Activated CD8-positive, alpha-beta memory T cell treated with anti-CD3 and anti-CD28 coated beads, Interleukin-2, amount 50 U/mL, for 24 hours (primary cell): ENCODE measurements around the gene ACTG2.
"Not testable (repeated sequence)": the region's sequence is repeated elsewhere in the genome, so short reads cannot be mapped to it uniquely, and the experiment has no call there.

Experiments
- DNase-seq: peaks from one replicate; pipeline ENCODE4 v3.0.0-alpha.2; 2020; ENCODE audit errors: extremely low read depth

The ACTG2 gene

DNA sequence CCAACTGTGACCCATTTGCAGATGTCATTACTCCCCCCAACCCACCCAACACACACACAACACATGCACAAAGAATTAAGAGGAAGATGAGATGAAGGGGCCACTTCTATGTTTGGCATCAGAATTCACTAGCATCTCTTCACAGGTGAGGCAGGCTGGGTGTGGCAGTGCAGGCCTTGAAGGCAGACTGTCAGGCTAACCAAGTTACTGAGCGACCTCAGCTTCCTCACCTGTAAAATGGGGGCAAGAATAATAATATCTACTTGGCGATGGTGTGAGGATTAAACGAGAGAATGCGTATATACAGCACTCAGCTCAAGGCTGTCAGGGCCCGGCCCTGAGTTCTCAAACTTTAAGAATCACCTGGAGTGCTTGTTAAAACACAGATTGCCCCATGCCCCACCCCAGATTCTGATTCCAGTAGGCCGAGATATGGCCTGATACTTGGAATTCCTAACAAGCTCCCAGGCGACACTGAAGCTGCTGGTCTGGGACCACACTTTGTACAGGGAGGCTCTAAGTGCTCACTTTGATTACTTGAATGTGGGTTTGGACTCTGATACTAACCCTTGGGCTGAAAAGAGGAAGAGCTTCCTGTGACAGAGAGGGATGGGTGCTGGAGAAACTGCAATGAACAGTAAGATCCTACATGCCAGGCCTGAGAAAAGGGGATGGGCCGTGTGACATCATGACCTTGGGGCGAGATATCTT is 1.1 kb downstream of the ACTG2 start:
- DNase-seq = no peak

DNA sequence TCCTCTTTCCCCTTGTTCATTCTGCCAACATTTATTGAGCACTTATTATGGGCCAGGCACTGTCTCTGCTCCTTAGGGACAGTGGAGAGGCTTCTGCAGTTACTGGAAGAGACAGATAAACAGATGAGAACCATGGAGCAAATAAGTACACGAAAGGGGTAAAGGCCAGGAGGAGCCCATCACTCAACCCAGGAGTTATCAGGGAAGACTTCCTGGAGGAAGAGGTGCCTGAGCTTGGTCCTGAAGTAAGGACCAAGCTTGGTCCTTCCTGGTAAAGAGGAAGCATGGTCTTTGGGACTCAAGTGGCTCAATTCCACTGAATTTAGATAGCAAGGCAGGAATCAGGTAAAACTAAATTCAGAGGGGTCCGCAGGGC is 1.7 kb downstream of the ACTG2 start:
- DNase-seq = no peak

DNA sequence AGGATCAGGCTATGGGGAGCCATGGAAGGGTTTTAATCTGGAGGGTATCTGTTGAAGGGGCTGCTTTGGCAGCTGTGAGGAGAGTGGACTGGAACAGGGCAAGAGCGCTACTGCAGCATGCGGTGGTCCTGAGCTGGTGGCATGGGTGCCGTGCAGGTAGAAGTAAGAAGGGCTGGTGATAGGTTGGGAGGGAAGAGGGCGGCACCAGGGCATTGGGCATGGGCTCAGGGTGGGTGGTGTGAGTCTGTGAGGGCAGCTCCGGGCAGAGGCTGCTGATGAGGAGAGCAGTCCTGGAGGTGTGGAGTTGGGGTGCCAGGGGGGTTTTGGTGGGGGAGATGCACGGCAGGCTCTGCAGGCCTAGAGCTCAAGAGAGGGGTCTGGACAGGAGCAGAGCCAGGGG is 2.1 kb downstream of the ACTG2 start:
- no peak for DNase-seq

DNA sequence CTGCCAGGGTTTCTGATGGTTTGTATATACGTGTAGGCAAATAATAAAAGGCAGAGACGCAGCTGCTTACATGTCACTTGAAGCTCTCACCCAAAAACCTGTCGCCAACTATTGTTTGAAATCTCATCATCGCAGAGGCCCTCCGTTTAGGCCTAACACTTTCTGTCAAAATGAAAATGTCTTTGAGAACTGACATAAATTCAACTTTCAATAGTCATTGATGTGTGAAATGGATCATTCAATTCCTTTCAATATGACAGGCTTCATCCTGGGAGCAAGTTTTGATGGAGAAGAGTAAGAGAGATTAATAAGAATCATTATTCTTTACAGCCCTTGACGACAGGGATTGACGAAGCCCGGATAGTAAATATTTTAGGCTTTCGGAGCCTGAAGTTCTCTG is 2.7 kb downstream of the ACTG2 start:
- no peak for DNase-seq

DNA sequence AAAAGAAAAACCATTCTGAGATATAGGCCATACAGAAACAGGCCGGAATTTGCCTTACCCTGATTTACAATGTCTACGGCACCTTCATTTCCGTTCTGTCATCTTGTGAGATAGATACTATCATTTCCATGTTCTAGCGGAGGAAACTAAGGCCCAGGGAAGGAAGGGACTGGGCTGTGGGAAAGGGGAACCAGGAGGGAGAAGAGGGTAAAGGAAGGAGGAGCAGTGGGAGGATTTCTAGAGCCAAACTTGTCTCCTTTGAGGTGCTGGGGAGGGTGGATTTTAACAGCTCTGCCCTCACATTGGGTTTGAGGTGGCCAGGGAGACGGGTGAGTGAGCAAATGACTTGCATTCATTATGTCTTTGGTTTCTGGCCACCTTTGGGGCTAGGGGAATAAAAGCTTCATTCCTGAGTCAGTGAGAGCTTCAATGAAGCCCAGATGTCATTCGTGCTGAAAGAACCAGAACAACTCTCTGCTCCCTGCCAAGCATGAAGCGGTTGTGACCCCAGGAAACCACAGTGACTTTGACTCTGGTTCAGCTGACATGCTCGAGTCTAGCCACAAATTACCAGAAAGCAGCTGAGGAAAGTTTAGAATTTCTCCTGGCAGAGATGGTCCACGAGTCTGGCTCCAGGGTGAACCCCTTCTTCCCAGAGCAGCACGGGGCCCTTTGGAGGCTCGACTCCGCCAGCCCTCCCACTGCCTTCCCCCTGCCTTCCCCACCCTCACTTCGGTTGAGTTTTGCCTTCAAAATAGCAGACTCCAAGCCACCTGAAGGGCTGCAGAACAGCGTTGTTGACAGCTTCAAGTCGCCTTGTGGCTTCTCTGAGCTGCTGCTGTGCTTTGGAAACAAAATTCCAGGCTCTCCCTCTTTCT is 3.8 kb downstream of the ACTG2 start:
- no peak for DNase-seq

DNA sequence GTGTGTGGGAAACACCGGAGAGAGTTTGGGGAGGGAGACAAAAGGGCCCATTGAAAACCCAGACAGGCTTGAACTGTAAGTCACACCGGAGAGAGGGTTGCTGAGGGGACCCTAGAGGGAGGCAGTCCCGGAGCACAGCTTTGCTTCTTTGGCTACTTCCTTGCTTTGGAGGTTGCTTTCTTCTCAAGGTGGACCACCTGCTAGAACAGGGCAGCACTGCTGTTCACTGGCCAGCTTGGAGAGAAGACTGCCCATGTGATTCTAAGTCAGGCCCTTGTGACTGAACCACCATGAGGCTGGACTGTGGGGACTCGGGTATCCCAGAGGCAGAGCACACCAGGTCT is 4.4 kb downstream of the ACTG2 start:
- no peak for DNase-seq

DNA sequence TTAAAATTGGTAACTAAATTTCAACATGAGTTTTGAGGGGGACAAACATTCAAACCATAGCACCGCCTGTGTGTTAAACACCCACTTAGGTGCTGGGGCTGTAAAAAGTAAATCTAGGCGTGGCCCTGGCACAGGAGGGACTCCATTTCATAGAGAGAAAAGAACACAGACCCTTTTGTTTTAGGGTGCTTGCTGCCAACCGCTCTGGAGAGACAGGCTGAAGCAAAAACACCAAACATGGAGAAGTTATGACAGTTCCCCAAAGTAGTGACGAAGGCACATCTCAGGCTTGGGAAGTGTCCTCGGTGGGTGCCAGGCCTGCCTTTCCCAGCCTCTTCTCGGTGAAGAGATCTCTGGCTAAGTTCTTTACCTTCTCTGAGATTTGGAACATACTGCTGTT is 5.1 kb downstream of the ACTG2 start:
- DNase-seq = no peak

DNA sequence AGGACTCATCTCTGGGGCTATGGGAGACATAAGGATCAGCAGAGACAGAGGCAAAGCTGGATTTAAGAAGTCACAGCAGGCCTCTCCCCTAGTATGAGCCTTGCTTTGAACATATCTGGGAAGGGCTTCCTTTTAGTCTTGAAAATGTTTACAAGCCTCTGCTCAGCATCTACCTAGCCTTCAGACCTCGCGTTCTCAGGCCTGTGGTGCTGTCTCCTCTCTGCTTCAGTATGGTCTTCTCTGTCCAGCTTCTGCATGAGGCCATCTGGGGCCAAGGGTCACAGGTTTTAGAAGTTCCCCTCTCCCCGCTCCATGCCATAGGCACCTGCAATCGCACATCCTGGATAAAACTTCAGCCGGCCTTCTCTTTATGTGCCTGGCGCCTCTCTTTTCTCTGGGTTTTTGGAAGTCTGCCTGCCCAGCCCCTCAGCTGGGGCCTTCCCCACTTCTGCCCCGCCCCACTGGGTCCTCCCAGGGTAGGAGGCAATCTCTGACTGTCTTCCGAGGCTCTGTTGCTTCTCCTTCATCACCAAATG is 7.1 kb downstream of the ACTG2 start:
- DNase-seq = no peak

DNA sequence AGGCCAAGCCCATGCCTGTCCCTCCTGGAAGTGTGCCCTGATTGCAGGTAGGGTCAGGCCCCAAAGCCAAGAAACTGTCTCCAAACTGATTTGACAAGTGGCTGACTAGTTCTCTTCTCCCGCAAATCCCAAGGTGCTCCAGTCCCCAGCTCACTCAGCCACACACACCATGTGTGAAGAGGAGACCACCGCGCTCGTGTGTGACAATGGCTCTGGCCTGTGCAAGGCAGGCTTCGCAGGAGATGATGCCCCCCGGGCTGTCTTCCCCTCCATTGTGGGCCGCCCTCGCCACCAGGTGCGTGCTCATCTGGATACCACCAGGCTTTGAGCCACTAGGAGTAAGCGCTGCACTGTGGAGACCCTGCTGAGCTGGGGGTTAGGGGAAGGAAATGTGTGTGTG is 8.3 kb downstream of the ACTG2 start:
- no peak for DNase-seq

DNA sequence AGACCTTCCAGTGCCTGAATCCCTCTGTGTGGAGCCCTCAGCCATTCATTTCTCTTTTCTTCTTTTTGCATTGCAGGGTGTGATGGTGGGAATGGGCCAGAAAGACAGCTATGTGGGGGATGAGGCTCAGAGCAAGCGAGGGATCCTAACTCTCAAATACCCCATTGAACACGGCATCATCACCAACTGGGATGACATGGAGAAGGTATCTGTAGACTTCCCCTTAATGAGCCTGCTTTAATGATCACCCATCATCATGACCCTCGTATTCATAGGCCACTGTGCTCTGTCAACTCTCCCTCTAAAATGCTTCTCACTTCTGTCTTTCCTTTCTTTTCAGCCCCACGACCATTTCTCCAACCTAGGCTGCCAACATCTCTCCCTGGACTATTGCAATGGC is 9.5 kb downstream of the ACTG2 start:
- DNase-seq = no peak

DNA sequence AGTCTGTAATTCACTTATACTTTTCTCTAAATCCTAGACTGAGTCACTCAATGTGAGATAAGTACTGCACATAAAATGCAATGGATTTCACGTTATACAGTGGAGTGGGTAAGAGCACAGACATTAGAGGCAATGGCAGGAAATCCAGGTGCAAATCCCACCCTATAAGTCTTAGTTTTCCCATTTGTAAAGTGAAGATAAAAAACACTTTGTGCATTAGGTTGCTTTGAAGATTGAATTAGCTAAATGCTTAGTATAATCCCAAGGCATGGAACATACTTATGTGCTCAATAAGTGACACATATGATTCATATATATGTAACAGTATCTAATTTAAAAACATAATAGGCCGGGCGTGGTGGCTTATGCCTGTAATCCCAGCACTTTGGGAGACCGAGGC is 10.5 kb downstream of the ACTG2 start:
- no peak for DNase-seq

DNA sequence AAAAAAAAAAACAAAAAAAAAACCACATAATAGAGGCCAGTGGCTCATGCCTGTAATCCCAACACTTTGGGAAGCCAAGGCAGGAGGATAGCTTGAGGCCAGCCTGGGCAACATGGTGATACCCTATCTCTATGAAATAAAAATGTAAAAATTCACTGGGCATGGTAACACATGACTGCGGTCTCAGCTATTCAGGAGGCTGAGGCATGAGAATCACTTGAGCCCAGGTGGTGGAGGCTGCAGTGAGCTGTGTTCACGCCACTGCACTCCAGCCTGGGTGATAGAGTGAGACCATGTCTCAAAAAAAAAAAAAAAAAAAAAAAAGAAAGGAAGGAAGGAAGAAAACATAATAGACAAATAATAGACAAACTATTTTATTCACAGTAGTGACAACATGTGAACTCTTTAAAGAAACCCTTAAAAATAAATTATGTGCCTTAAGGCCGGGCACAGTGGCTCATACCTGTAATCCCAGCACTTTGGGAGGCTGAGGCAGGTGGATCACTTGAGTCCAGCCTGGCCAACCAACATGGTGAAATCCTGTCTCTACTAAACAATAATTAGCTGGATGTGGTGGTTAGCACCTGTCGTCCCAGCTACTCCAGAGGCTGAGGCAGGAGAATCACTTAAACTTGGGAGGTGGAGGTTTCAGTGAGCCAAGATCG is 11.3 kb downstream of the ACTG2 start:
- not testable (repeated sequence) for DNase-seq

DNA sequence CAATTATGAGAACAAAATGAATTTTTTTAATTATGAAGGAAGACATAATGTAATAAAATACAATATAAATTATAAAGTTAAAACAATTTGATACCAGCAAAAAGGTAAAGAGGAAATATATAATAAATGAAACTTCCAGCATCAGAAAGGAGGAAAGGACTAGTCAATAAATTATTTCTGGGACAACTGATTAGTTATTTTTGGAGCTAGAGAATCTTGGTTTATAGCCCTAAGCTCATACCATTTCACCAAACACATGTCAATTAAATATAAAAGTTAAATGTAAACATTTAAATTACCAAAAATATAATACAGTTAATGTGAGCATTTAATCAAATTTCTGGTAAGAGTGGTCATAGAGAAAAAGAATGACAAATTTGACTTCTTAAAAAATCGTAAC is 12.1 kb downstream of the ACTG2 start:
- no peak for DNase-seq

DNA sequence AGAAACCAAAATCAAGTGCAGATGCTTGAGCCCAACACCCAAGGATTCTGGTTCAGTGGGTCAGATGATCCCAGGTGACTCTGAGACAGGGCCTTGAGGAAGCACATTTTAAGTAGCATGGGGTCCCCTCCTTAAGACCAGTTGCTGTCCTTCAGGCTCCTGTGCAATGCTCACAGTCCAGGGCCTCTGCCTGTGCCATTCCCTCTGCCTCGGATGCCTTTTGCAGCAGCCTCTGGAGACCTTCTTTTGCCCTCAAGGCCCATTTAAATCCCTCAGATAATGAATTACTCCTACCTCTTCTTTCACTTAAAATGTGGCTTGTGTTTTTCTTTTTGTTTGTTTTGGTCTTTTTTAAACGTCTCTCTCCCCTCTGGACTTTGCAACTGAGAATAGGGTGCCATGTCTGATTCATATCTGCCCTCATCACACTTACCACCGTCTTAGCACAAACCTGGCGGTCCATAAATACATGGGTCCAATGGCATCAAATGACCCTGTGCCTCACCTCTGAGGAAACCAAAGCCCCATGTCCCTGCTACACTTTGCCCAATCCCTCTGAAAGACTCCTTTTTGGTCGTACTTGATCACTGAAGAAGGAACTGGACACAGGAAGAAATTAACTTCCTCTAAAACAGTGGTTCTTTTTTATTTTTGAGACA is 14.2 kb downstream of the ACTG2 start:
- DNase-seq = no peak

DNA sequence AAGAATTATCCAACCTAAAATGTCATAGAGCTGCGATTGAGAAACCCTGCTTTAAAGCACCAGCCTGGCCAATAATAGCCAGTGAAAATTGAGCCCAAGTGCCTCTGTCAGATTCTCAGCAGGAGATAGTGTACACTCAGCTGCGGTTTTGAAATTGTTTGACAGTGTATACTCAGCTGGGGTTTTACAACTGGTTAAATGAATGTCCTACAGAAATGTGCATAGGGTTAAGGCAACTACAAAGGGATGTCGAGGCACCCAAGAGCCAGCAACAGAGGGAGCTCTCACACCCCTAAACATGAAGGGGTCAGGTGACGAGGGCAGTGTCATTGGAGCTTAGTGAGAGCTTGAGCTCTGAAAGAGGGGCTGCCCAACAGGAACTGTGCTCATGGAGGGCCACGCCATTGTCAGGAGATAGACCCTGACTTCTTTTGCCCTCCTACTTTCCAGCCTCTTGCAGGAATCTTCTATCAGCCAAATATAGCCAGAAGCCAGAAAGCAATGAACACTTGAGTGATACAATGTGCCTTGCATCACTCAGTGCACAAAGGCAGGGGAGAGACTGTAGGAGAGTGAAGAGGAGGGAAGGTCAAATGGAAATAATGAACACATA is 15.1 kb downstream of the ACTG2 start:
- no peak for DNase-seq

DNA sequence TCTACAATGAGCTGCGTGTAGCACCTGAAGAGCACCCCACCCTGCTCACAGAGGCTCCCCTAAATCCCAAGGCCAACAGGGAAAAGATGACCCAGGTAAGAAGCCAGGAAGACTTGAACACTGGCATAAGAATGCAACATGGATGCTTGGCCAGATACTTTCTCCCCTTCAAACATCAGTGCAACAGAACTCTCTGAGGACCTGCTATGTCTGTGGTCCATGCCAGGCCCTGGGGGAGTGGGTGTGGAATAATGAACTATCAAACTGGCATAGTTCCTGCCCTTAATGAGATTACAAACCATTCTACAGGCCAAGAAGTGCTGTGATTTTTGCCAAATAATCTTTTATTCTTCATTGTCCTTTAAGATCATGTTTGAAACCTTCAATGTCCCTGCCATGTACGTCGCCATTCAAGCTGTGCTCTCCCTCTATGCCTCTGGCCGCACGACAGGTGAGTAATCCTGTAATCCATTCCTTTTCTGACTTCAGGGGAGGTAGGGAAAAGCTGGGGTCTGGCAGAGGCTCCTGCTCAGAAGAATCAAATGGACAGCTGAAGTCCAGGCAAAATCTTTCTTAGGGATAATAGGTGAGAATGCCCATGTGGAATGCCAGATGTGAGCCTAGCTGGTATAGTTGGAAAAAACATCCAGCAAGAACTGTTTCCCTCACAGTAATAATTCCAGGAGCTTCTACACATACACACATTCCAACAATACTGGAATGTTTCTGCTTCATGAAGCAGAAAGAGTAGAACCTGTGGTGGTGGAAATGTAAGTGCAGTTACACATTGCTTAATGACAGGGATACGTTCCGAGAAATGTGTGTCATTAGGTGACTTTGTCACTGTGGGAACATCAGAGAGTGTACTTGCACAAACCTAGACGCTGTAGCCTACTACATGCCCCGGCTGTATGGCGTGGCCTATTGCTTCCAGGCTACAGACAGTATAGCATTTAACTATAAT is 16.2 kb downstream of the ACTG2 start:
- no peak for DNase-seq

DNA sequence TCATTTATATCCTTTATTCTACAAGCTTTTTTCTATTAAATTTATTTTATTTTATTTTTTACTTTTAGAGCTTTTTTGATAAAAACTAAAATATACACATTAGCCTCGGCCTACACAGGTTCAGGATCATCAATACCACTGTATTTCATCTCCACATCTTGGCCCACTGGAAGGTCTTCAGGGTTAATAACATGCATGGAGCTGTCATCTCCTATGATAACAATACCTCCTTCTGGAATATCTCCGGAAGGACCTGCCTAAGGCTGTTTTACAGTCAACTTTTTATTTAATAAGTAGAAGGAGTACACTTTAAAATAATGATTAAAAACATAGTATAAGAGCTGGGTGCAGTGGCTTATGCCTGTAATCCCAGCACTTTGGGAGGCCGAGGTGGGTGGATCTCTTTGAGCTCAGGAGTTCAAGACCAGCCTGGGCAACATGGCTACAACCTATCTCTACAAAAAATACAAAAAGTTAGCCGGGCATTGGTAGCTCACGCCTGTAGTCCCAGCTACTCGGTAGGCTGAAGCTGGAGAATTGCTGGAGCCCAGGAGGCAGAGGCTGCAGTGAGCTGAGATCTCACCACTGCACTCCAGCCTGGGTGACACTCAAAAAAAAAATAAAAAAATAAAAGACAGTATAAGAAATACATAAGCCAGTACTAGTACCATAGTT is 18.2 kb downstream of the ACTG2 start:
- no peak for DNase-seq

DNA sequence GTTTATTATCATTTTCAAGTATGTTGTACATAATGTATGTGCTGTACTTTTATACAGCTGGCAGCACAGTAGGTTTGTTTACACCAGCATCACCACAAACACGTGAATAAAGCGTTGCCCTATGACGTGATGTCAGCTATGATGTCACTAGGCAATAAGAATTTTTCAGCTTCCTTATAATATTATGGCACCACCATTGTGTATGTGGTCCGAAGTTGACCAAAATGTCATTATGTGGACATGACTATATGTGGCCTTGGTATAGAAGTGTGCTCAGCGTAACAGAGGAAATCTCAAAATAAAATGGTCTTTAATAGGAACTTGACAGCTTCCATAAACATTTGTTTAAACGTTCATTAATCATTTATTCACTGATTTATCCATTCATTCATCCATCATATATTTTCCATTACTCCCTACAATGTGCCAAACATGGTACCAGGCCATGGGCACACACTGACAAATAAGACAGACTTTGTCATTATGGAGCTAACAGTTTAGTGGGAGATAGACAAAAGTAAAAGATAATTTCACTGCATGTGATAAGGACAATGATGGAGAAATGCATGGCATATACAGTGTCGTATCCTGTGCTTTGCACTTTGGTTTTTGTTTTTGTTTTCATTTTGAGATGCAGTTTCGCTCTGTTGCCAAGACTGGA is 18.9 kb downstream of the ACTG2 start:
- DNase-seq = no peak

DNA sequence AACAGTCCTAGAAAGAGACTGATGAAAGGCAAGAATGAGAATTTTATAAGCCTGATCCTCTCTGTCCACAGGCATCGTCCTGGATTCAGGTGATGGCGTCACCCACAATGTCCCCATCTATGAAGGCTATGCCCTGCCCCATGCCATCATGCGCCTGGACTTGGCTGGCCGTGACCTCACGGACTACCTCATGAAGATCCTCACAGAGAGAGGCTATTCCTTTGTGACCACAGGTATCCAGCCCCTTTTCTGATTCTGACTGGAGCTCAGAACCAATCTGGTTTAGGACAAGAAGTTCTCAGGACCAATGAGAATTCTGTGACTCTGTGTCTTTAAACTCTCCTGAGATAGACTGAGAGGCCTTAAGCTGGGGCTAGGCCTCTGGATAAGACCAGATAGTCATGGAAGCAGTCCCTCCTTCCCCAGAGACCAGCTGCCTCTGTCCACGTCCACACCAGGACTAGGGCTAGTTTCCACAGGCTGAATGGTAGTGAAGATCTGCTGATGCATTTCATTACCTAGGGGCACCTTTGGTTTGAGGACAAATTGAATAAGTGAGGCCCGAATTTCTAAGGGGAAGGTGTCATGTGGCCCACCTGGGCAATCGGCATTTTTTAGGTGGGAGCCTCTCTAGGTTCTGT is 20.7 kb downstream of the ACTG2 start:
- DNase-seq = no peak
